ENCODE data around the gene ORM1.

Gene ORM1

GRCh38 chr9:114345493-114346065, 22.7 kb downstream of the ORM1 start:
- H3K79me2 ChIP-seq (ENCODE audit: insufficient read depth, low read length): no peaks in the 10 kb centered on the region
- peaks cover 19% of the 10 kb centered on the region for H3K4me1 ChIP-seq (ENCODE audit: insufficient read depth, low read length, poor library complexity, severe bottlenecking)
- H3K4me3 ChIP-seq (ENCODE audit: low read length, poor library complexity, severe bottlenecking): no peak overlapping the region
- H3K9me3 ChIP-seq (ENCODE audit: insufficient read depth, low read depth, low read length): no peaks in the 10 kb centered on the region
- no peak overlapping the region for H2AFZ ChIP-seq (ENCODE audit: low read length)
- H3K4me2 ChIP-seq (ENCODE audit: low read depth, low read length, poor library complexity, severe bottlenecking): no peak overlapping the region
- no peak overlapping the region for H3K9ac ChIP-seq (ENCODE audit: low read depth, low read length, poor library complexity, severe bottlenecking)
- peaks cover 85% of the 10 kb centered on the region; the same call in 1 of the 2 replicates for H3K36me3 ChIP-seq (ENCODE audit: insufficient read depth, low read length)
- H3K27me3 ChIP-seq (ENCODE audit: insufficient read depth, low read length, poor library complexity, severe bottlenecking): no peaks in the 10 kb centered on the region
- no peaks in the 10 kb centered on the region for H3K9me2 ChIP-seq (replicated peaks; ENCODE audit: low read depth, low read length)
- H4K20me1 ChIP-seq (ENCODE audit: insufficient read depth, low read length, poor library complexity, severe bottlenecking): peaks cover 7% of the 10 kb centered on the region
- H3F3A ChIP-seq (ENCODE audit: low read depth): 0 out of 2 replicates have a peak, but pooled peaks cover 4% of the 10 kb centered on the region
- no peak for TF ChIP-seq CTCF (conservative IDR thresholded peaks at IDR 0.05; ENCODE audit: low read length)
- no peak for TF ChIP-seq EZH2phosphoT487 (IDR thresholded peaks at IDR 0.05; ENCODE audit: borderline replicate concordance)

- H4K20me1 ChIP-seq (ENCODE audit: insufficient read depth, low read length, poor library complexity, severe bottlenecking): peaks cover 7% of the 10 kb centered on the region
Observed at GRCh38 chr9:114346146-114346545, 23.2 kb downstream of the ORM1 start.

GRCh38 chr9:114347675-114348074, 24.8 kb downstream of the ORM1 start:
- TF ChIP-seq EZH2phosphoT487 (IDR thresholded peaks at IDR 0.05; ENCODE audit: borderline replicate concordance) (no peak), CTCF (conservative IDR thresholded peaks at IDR 0.05; ENCODE audit: low read length) (no peak)
- no peaks in the 10 kb centered on the region for H3K27me3 ChIP-seq (ENCODE audit: insufficient read depth, low read length, poor library complexity, severe bottlenecking)
- H3K36me3 ChIP-seq (ENCODE audit: insufficient read depth, low read length): peaks cover 84% of the 10 kb centered on the region; the same call in 1 of the 2 replicates
- no peaks in the 10 kb centered on the region for H3K9me2 ChIP-seq (replicated peaks; ENCODE audit: low read depth, low read length)
- no peak overlapping the region for H3K9ac ChIP-seq (ENCODE audit: low read depth, low read length, poor library complexity, severe bottlenecking)
- peaks cover 7% of the 10 kb centered on the region for H4K20me1 ChIP-seq (ENCODE audit: insufficient read depth, low read length, poor library complexity, severe bottlenecking)
- H3K4me1 ChIP-seq (ENCODE audit: insufficient read depth, low read length, poor library complexity, severe bottlenecking): peaks cover 19% of the 10 kb centered on the region
- H3F3A ChIP-seq (ENCODE audit: low read depth): 0 out of 2 replicates have a peak, but pooled peaks cover 4% of the 10 kb centered on the region
- H3K4me2 ChIP-seq (ENCODE audit: low read depth, low read length, poor library complexity, severe bottlenecking): no peak overlapping the region
- no peaks in the 10 kb centered on the region for H3K9me3 ChIP-seq (ENCODE audit: insufficient read depth, low read depth, low read length)
- no peaks in the 10 kb centered on the region for H3K79me2 ChIP-seq (ENCODE audit: insufficient read depth, low read length)
- no peak overlapping the region for H2AFZ ChIP-seq (ENCODE audit: low read length)
- no peak overlapping the region for H3K4me3 ChIP-seq (ENCODE audit: low read length, poor library complexity, severe bottlenecking)

More at GRCh38 chr9:114346146-114346545, 23.2 kb downstream of the ORM1 start:
- H3K36me3 ChIP-seq (ENCODE audit: insufficient read depth, low read length): peaks cover 85% of the 10 kb centered on the region; the same call in 1 of the 2 replicates
- H3K27me3 ChIP-seq (ENCODE audit: insufficient read depth, low read length, poor library complexity, severe bottlenecking): no peaks in the 10 kb centered on the region
- H3K9ac ChIP-seq (ENCODE audit: low read depth, low read length, poor library complexity, severe bottlenecking): no peak overlapping the region
- H3F3A ChIP-seq (ENCODE audit: low read depth): 0 out of 2 replicates have a peak, but pooled peaks cover 4% of the 10 kb centered on the region
- no peaks in the 10 kb centered on the region for H3K79me2 ChIP-seq (ENCODE audit: insufficient read depth, low read length)
- no peak overlapping the region for H3K4me3 ChIP-seq (ENCODE audit: low read length, poor library complexity, severe bottlenecking)
- H3K9me3 ChIP-seq (ENCODE audit: insufficient read depth, low read depth, low read length): no peaks in the 10 kb centered on the region
- no peak overlapping the region for H2AFZ ChIP-seq (ENCODE audit: low read length)
- H3K9me2 ChIP-seq (replicated peaks; ENCODE audit: low read depth, low read length): no peaks in the 10 kb centered on the region
- no peak overlapping the region for H3K4me2 ChIP-seq (ENCODE audit: low read depth, low read length, poor library complexity, severe bottlenecking)
- peaks cover 19% of the 10 kb centered on the region for H3K4me1 ChIP-seq (ENCODE audit: insufficient read depth, low read length, poor library complexity, severe bottlenecking)
- TF ChIP-seq EZH2phosphoT487 (IDR thresholded peaks at IDR 0.05; ENCODE audit: borderline replicate concordance): no peak
- no peak for TF ChIP-seq CTCF (conservative IDR thresholded peaks at IDR 0.05; ENCODE audit: low read length)
